ENCODE results near the gene EIF4G3. TPM values are rescaled to one million over a fixed set of nuclear protein-coding genes. Genes with fewer than 3 reads are reported as not detected.

The EIF4G3 gene
- total and polyA plus RNA-seq, 2 of the 8 experiments (the other 6 are each of a cell fraction or from before 2014, with no cell fraction given), result 47.5 to 66.6 TPM

- TF ChIP-seq CHD7 (IDR thresholded peaks at IDR 0.05; ENCODE audit: insufficient replicate concordance, low read length), result no peak
- TF ChIP-seq TAF1 (IDR thresholded peaks at IDR 0.05; ENCODE audit: low read depth, low read length), result no peak
- TF ChIP-seq CEBPB (IDR thresholded peaks at IDR 0.05; ENCODE audit: low read depth, low read length), result no peak
- TF ChIP-seq, protein P1, sequence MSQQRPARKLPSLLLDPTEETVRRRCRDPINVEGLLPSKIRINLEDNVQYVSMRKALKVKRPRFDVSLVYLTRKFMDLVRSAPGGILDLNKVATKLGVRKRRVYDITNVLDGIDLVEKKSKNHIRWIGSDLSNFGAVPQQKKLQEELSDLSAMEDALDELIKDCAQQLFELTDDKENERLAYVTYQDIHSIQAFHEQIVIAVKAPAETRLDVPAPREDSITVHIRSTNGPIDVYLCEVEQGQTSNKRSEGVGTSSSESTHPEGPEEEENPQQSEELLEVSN (IDR thresholded peaks at IDR 0.05), result no peak
- no peak for TF ChIP-seq SP4 (IDR thresholded peaks at IDR 0.05; ENCODE audit: low read length)
- TF ChIP-seq GABPA (IDR thresholded peaks at IDR 0.05; ENCODE audit: borderline replicate concordance, insufficient read depth, low read length), result no peak
- TF ChIP-seq EGR1 (IDR thresholded peaks at IDR 0.05; ENCODE audit: borderline replicate concordance, low read depth, low read length), result no peak
- no peak for TF ChIP-seq HDAC2 (IDR thresholded peaks at IDR 0.05; ENCODE audit: borderline replicate concordance in 1 of 2, low read depth in 2 of 2, low read length in 2 of 2)
- TF ChIP-seq GTF2F1 (IDR thresholded peaks at IDR 0.05; ENCODE audit: borderline replicate concordance, low read depth, low read length), result no peak
Measured at GRCh38 chr1:21165646-21166045, 11.1 kb downstream of the EIF4G3 start (continued).
